NOMO-1 treated with dmso at 0.1 percent for 144 hours (cell line): ENCODE data around the gene SLC16A6.
"Not testable (repeated sequence)": the region's sequence is repeated elsewhere in the genome, so short reads cannot be mapped to it uniquely, and the experiment has no call there.

ENCODE experiments used
- DNase-seq: peaks from one replicate; lab custom pipeline; 2025; ENCODE audit not compliant: unreplicated experiment; lab: John Stamatoyannopoulos, UW

The SLC16A6 gene

GRCh38 chr17:68314916-68315535 lies 24.1 kb upstream of the SLC16A6 start:
- DNase-seq, result peak; percentile 76

- DNase-seq, result no peak
Measured at GRCh38 chr17:68310152-68310551, 19.2 kb upstream of the SLC16A6 start.

GRCh38 chr17:68309066-68309670 lies 18.2 kb upstream of the SLC16A6 start:
- not testable (repeated sequence) for DNase-seq

- DNase-seq, result not testable (repeated sequence)
Measured at GRCh38 chr17:68308486-68308885, 17.6 kb upstream of the SLC16A6 start.

- no peak for DNase-seq
Measured at GRCh38 chr17:68307443-68307842, 16.5 kb upstream of the SLC16A6 start.

- DNase-seq, result no peak
Measured at GRCh38 chr17:68306819-68307218, 15.9 kb upstream of the SLC16A6 start.

- peak; percentile 20 for DNase-seq
Measured at GRCh38 chr17:68305142-68305541, 14.2 kb upstream of the SLC16A6 start.

DNA sequence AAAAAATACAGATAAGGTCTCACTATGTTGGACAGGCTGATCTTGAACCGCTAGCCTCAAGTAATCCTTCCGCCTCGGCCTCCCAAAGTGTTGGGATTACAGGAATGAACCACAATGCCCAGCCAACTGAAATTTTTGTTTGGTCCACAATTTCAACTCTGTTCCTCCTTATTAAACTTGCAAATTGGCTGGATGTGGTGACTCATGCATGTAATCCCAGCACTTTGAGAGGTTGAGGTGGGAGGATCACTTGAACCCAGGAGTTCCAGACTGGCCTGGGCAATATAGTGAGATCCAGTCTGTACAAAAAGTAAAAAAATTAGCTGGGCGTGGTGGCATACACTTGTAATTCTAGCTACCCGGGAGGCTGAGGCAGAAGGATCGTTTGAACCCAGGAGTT lies 13.8 kb upstream of the SLC16A6 start:
- DNase-seq, result no peak

- DNase-seq, result no peak
Measured at GRCh38 chr17:68302666-68303065, 11.7 kb upstream of the SLC16A6 start.

GRCh38 chr17:68302066-68302564 lies 11.2 kb upstream of the SLC16A6 start:
- no peak for DNase-seq

DNA sequence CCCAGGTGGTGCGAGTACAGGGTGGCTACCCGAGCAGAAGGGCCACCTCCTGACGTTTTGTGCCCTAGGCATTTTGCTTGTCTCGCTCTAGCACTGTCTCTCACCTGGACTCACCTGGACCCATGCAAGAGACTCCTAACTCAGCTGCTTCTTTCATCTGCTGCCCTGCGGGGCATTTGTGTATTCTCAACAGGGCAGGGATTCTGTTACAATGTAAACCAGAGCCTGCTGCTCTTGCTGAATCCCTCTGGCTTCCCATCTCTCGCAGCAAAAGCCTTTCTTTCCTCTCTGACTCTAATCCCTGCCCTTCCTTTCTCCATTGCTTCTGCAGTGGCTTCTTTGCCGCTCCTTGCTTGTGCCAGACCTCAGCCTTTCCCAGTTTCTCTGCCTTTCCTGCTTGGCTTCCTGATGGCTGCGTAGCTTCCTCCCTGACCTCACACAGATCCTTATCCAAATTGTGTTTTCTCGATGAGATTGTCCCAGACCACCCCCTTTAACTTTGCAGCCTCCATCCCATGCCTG lies 10.6 kb upstream of the SLC16A6 start:
- DNase-seq, result no peak

GRCh38 chr17:68299817-68300216 lies 8.9 kb upstream of the SLC16A6 start:
- DNase-seq, result no peak

GRCh38 chr17:68298601-68299000 lies 7.7 kb upstream of the SLC16A6 start:
- DNase-seq, result no peak

DNA sequence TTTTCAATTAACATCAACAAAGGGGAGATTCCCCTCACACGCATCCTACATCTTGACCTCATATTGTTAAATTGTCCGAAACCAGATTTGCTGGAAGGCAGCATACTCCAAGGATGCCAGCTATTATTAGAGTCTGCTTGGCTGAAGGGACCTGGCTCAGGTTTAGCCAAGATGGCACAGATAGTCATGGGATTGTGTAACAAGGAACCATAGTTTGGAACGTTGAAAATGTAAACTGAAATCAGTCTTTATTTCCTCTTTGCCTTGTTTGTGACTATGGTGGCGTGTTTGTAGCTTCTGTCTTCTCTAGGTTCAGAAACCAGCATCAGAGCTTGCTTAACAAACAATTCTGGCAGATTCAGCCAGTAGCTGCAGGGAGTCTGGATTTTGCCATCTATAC lies 6.3 kb upstream of the SLC16A6 start:
- peak; percentile 40 for DNase-seq

- DNase-seq, result peak; percentile 29
Measured at GRCh38 chr17:68296217-68297191, 5.6 kb upstream of the SLC16A6 start.

- no peak for DNase-seq
Measured at GRCh38 chr17:68295086-68295485, 4.2 kb upstream of the SLC16A6 start.

- DNase-seq, result no peak
Measured at GRCh38 chr17:68294617-68295016, 3.7 kb upstream of the SLC16A6 start.

GRCh38 chr17:68294196-68294555 lies 3.2 kb upstream of the SLC16A6 start:
- no peak for DNase-seq

DNA sequence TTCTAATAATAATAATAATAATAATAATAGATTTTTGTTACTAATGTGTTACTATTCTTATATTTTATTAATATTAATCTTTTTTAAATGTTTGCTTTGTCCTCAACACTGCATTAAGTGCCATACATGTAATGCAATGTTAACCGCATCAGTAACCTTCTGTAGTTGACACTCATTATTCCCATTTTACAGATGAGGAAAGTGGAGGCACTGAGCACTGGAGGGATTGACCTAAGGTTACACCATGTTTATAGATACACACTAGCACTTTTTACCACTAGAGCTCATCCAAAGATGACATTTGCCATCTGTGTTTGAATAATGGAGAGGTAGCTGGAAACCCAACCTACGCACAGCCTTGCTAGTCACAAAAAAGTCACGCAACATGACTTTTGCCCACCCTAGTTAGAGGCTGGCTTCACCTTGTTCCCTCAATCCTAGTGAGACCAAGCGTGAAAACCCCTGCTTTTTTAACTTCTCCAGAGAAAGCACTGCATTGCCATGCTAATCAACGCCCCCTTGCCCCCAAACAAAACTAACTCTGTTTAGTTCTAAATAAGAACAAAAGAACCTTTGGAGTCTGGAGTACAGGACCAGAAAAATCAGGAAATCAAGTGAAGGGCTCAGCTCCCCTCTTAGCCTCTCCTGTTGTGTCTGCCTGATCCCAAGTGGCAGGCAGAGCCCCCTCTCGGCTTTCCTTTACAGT lies 2.7 kb upstream of the SLC16A6 start:
- DNase-seq, result no peak

DNA sequence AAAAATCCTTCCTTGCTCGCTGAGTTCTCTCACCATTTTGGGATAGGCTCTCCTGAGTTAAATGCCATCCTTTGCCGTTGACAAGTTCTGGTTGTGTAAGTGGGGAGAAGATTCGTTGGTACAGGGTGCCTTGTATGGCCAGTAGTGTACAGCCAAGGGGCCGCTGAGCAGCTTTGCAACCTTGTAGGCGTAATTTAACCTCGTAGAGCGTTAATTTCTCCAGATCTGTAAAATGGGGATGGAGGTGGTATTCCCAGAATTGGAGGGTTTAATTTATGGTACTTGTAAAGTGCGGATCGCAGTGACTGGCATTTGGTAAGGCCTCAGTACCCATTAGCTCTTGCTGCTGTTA lies 1.7 kb upstream of the SLC16A6 start:
- no peak for DNase-seq
